Left ventricle myocardium superior (tissue), 1 donor: ENCODE data around the gene LEF1. TPM values are rescaled to one million over a fixed set of nuclear protein-coding genes. Genes with fewer than 3 reads are reported as not detected.
"Not testable (repeated sequence)": the region's sequence is repeated elsewhere in the genome, so short reads cannot be mapped to it uniquely, and the experiment has no call there.

Experiments
- ATAC-seq: fragments of 200-7000 bp; cut with Tn5 transposase; one replicate; pipeline ENCODE4 v1.9.1; 2020; ENCODE audit warnings: mild to moderate bottlenecking, moderate library complexity
- DNase-seq: peaks from one replicate; pipeline ENCODE4 v3.0.0-alpha.2; 2020
- intact Hi-C: fragments of 100-400 bp; cut with micrococcal nuclease; formaldehyde crosslinking; loops from one replicate; pipeline ENCODE4 v1.11.0; 2022
- total RNA-seq: library from RNA; stranded (reverse); fragmentation: NEBNext Ultra II Directional; extraction: Animal tissue kit (Norgen Biotek cat#: 25700); gene quantifications from one replicate; pipeline ENCODE4 v1.2.1, GENCODE V29; 2021
- donor health status: DM: no; HTN: yes; CAD: no; lungs with severe emphysema.

LEF1 gene
- total RNA-seq, 1 donor from 2014 or later, result 0.47 TPM

DNA sequence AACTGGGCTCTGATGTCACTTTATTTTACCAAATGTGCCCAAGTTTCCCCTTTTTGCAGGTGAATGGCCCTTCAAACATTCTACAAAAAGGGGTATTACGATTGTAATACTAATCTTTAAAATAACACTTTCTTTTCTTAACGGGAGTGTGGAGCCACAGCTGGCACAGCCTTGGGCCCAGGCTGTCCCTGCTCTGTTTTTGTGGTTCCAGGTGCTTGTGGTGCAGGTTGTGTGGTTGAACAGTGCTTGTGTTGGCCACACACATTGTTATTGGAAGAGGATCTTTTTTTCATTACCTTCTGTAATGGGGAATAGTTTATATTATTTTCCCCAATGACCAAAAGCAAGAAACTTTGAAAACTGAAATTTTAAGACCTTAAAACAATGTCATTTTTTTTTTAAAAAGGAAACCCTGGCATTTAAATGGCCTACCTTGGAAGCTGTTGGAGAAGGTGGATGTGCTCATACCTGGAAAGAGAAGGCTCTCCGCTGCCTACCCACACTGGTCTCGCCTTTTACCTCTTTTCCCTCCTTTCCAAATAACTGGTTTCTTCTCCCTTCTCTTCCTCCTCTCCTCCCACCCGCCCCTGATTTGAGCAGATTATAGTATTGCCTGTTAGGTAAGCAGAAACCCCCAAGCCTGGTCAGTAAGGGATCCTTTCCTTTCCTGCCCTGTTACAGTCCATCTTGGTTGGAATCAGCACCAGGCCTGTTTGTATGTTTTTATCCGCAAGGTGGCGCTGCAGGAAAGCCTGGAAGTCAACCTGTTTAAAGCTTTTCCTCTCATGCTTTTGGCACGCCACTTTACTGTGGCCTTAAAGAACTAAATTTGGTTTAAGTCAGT lies 150.5 kb downstream of the LEF1 start:
- DNase-seq (peak; percentile 82), ATAC-seq (peak; percentile 80)
- intact Hi-C loops, result no loop called here

DNA sequence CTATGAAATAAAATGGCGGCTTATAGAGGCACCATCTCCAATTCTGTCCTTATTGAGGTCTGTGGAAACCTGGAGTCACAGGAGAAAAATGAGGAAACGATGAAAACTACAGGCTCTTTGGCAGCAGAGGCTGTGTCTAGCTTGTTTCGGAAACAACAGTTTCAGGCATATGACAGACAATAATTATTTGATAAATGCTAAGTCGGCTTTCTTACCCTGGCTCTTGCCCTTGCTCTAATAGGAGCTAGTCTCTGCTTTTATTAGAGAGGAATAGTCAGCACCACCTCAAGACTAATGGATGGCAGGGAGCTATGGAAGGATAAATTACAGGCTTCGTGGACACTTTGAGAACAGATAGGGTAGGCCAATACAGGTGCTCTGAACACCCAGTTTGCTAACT lies 154.8 kb downstream of the LEF1 start:
- ATAC-seq (no peak), DNase-seq (no peak)
- intact Hi-C loops, result no loop called here

GRCh38 chr4:108013327-108013726 lies 155.4 kb downstream of the LEF1 start:
- no peak for ATAC-seq
- intact Hi-C loops, result no loop called here
- DNase-seq, result no peak

DNA sequence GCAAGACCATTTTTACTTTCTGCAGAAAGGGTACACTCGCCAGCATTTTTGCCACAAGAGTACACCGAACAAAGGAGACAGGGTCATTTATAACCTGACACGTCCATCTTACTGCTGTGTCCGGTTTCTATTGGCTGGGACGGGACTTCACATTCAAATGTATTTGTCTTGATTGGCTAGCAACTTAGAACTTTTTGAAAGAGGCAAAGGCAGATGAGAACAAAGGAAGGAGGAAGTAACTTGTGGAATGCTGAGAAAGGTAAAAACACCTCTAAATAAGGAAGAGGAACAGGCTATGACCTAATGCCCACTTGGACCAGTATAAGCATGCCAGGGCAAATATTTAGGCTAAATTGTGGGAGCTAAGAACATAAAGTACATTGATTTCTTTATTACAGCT lies 156.3 kb downstream of the LEF1 start:
- DNase-seq, ATAC-seq, intact Hi-C loops: not testable (repeated sequence)

GRCh38 chr4:108010167-108010566 lies 158.6 kb downstream of the LEF1 start:
- ATAC-seq (no peak), DNase-seq (no peak)
- intact Hi-C loops, result no loop called here

DNA sequence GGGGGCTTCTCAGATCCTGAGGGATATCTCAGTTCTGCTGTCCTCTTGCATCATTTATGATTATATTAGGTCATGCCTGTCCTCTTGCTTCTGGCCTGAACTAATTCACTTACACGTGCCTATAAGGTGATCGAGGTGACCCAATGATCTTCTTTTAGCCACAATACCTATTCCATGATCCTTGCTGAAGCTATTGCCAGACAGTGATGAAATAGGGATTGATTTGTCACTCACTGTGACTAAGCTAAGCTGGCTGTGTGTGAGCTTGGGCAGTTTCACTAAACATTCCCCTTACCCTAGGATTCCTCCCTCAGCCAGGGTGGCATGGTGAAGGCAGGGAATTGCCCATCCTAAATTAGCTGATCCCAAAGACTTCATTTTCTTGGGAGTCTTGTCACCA lies 160.0 kb downstream of the LEF1 start:
- ATAC-seq (peak; percentile 67), DNase-seq (no peak)
- intact Hi-C loops, result no loop called here

DNA sequence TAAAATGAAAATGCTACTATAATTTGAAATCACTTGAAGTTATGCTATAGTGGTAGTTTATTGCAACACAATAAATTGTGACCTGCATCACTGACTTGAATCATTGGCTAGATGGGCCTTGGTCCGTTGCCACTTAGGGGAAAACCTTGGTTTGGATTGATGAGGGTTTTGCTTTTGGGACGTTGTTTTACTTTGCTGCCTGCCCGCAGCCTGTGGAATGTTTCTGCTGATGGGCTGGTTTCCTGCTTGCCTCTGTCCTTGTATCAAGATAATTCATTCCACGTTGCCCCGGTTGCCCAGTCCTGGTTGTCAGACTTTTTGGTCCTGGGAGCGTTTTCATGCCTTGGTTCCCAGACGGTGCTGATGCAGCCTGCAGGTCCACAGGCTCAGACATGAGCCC lies 160.7 kb downstream of the LEF1 start:
- no peak for DNase-seq
- no peak for ATAC-seq
- intact Hi-C loops, result no loop called here

DNA sequence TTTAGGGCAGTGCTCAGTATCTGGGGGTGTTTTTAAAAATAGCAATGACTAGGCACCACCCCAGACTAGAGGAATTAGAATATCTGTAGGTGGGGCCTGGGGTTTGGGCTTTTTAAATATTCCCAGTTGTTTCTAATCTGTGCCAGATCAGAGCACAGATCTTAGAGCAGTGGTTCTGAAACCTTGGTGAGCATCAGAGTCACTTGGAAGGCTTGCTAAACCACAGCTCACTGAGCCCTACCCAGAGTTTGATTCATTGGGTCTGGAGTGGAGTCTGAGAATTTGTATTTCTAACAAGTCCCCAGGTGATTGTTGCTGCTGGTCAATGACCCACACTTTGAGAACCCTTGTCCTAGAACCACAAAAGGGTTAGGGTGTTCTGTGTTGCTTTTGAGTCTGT lies 162.4 kb downstream of the LEF1 start:
- intact Hi-C loops, result no loop called here
- peak; percentile 42 for ATAC-seq
- DNase-seq, result no peak

DNA sequence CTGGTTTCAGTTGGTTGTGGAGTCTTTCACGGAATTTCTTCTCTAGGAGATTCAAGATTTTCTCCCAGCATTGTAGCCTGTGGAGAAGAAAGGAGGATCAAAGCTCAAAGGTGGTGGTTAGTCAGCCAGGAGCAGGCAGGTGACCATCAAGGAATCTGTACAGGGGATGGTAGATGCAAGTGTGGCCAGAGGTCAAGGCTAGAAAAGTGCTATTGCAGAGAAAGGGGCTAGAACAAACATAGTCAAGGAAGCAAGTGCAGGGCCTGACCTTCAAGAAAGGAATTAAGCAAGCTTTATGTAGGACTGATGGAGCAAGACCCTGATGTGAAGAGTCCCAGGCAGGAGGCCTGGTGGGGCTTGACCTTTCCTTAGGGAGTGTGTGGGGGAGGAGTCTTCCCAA lies 162.9 kb downstream of the LEF1 start:
- no peak for ATAC-seq
- no peak for DNase-seq
- intact Hi-C loops, result no loop called here

DNA sequence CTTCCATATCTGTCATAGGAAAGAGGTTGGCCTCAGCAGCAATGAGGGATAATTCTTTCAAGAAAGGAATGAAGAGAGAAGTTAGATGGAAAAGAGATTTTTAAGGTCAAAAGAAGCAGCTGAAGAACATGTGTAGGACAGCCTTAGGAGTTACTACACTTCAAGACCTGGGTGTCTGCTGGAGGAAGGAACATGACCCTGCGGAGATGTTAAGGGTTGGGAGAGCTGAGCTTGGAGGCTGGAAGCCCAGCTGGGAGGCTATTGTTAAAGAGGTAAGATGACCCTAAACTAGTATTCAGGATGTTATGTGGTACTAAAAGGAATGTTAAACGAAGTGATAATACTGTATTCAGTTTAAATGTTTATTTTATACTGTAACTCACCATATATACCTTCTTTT lies 164.1 kb downstream of the LEF1 start:
- DNase-seq, result no peak
- intact Hi-C loops, result no loop called here
- no peak for ATAC-seq

DNA sequence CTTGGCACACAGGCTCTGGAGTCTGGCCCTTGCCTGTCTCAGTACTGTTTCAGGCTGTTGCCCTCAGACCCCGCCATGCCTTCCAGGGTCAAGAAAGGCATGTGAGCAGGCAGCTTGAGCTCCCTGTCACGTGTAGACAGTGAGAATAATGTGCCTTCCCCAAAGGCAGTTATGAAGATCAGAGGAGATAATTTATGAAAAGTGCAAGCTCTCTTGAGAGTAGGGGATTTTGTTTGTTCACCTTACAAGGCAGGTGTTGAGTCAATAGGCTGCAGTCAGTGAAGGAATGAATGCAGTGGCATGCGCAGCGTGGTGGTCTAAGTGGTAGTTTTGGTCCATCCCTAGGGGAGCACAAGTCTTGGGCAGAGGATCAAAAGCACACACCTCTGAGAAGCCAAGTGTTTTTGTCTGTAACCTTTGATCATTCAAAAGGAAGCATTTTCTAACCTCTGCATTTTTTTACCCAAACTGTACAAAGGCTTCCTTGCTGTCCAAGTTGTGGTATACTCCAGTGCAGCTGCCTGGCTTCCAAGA lies 164.7 kb downstream of the LEF1 start:
- intact Hi-C loops, result no loop called here
- DNase-seq, result no peak

GRCh38 chr4:108001540-108002135 lies 167.1 kb downstream of the LEF1 start:
- intact Hi-C loops, result no loop called here

More for the DNA sequence above, 164.7 kb downstream of the LEF1 start:
- ATAC-seq, result peak; percentile 30

DNA sequence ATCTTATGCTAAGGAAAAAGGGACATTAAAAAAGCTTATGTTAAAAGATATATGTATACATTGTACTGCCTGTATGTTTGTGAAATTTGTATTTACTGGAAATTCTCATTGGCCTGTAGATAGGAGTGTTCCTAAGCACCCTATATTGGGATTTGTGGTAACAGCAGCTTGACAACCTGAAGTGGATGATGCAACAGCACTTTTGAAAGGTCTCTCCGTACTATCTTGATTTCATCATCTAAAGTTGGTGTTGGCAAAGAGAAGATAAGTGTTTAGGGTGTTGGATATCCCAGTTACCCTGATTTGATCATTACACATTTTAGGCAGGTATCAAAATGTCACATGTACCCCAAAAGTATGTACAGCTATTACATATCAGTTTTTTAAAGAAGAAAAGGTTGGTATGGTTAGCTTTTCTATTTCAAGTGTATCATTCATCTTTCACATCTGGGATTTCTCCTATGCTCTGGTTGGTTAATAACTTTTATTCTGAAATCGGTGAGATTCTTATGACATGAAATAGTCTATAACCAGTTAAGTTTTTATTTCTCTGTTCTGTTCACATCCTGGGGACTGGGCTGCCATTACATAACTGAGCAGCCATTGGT lies 168.7 kb downstream of the LEF1 start:
- no peak for DNase-seq
- intact Hi-C loops, result no loop called here
- no peak for ATAC-seq

More at GRCh38 chr4:108001540-108002135, 167.1 kb downstream of the LEF1 start:
- ATAC-seq (no peak), DNase-seq (no peak)

DNA sequence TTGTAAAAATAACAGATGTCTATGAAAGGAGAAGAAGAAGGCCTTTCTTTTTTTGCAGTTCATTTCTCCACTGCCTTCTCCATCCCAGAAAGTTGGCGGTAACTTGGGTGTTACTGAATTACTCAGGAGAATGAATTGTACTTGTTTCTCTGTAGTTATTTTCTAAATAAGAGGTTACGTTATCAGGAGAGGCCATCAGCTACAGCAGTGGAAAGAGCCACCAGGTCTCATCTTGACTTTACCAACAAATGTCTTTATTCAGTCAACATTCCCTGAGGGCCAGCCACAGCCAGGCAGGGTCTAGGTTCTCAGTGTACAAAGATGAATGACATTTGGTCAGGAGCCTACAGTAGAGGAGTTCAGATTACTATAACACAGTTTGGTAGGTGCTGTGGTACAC lies 170.9 kb downstream of the LEF1 start:
- intact Hi-C loops, result no loop called here
- ATAC-seq (peak; percentile 20), DNase-seq (no peak)

Other genes with a start within 250 kb of the LEF1 start
- gene CYP2U1, start 237.4 kb downstream of the LEF1 start, total RNA-seq, result 8.1 TPM
- 252 TPM for gene HADH, start 179.0 kb downstream of the LEF1 start, total RNA-seq